H1 (cell line): ENCODE measurements around the gene CERKL. TPM values are rescaled to one million over a fixed set of nuclear protein-coding genes. Genes with fewer than 3 reads are reported as not detected.

Source experiments
- CTCF ChIA-PET: fragments of 300-600 bp; sonication (Branson Sonifier 250); formaldehyde crosslinking; loops from one replicate; lab custom pipeline; 2021; ENCODE audit not compliant: partially characterized antibody; lab: Charles Lee
- POLR2A ChIA-PET: fragments of 300-600 bp; sonication (Branson Sonifier 250); formaldehyde crosslinking; loops from one replicate; lab custom pipeline; 2021; ENCODE audit warnings: inconsistent platforms; ENCODE audit not compliant: partially characterized antibody; lab: Charles Lee
- DNase-seq, 2 experiments: peaks; one replicate each; pipeline versions ENCODE4 v3.0.0 to v3.0.0-alpha.2; 2010 to 2022; ENCODE audit warnings: low spot score in 2 of 2, low read depth in 1 of 2, mixed read lengths in 1 of 2
- FAIRE-seq: peaks from 2 replicates; lab custom pipeline; 2011; peaks lifted over from hg19 to GRCh38; lab: Jason Lieb, UNC
- H2AFZ ChIP-seq: 2 replicates; pipeline ENCODE4 v1.8.1; 2012; ENCODE audit warnings: low read length, inconsistent platforms
- H2AK5ac ChIP-seq: 2 replicates; pipeline ENCODE4 v1.6.1; 2013; ENCODE audit warnings: low read depth, low read length
- H2BK120ac ChIP-seq: replicated peaks from 2 replicates; pipeline ENCODE3; 2013; ENCODE audit warnings: low read depth, low read length, inconsistent platforms
- H2BK12ac ChIP-seq: 2 replicates; pipeline ENCODE4 v1.6.1; 2013; ENCODE audit warnings: low read depth, low read length
- H2BK15ac ChIP-seq: 2 replicates; pipeline ENCODE4 v1.6.1; 2013; ENCODE audit warnings: low read length
- H2BK20ac ChIP-seq: 2 replicates; pipeline ENCODE4 v1.6.1; 2013; ENCODE audit warnings: low read length
- H2BK5ac ChIP-seq: 2 replicates; pipeline ENCODE4 v1.6.1; 2013; ENCODE audit warnings: low read depth, low read length
- H3K14ac ChIP-seq: 2 replicates; pipeline ENCODE4 v1.6.1; 2013; ENCODE audit warnings: inconsistent platforms; ENCODE audit not compliant: insufficient read length
- H3K18ac ChIP-seq: 2 replicates; pipeline ENCODE4 v1.6.1; 2013; ENCODE audit warnings: low read length; ENCODE audit errors: extremely low read depth
- H3K23ac ChIP-seq: 2 replicates; pipeline ENCODE4 v1.6.1; 2013; ENCODE audit warnings: inconsistent platforms; ENCODE audit not compliant: insufficient read length
- H3K23me2 ChIP-seq: 2 replicates; pipeline ENCODE4 v1.6.1; 2013; ENCODE audit warnings: low read depth, low read length
- H3K27ac ChIP-seq: 2 replicates; pipeline ENCODE4 v1.6.1; 2011; ENCODE audit warnings: low read depth, low read length, inconsistent platforms
- H3K27me3 ChIP-seq, 4 experiments: replicated peaks in 1 of 4; 1 replicate in 1 of 4; 2 replicates in 3 of 4; pipeline versions ENCODE4 v1.6.1 to v1.8.1; 2011 to 2013; ENCODE audit warnings: low read length in 3 of 4, mild to moderate bottlenecking in 3 of 4, inconsistent platforms in 2 of 4, mixed read lengths in 2 of 4, moderate library complexity in 1 of 4; ENCODE audit not compliant: control insufficient read depth in 3 of 4, insufficient read depth in 3 of 4; ENCODE audit errors: extremely low read depth in 1 of 4
- H3K36me3 ChIP-seq, 4 experiments: 2 replicates each; pipeline versions ENCODE4 v1.6.1 to v1.8.1; 2011 to 2013; ENCODE audit warnings: mild to moderate bottlenecking in 4 of 4, low read length in 3 of 4, moderate library complexity in 2 of 4, control low read depth in 1 of 4, inconsistent platforms in 1 of 4; ENCODE audit not compliant: insufficient read depth in 4 of 4, control insufficient read depth in 2 of 4
- H3K4ac ChIP-seq: replicated peaks from 2 replicates; pipeline ENCODE3; 2013; ENCODE audit warnings: low read length, low read depth, mixed read lengths, inconsistent platforms; ENCODE audit not compliant: insufficient read length
- H3K4me1 ChIP-seq, 4 experiments: replicated peaks in 1 of 4; 1 replicate in 1 of 4; 2 replicates in 3 of 4; pipeline versions ENCODE4 v1.6.1 to v1.8.1; 2011 to 2013; ENCODE audit warnings: low read length in 3 of 4, inconsistent platforms in 2 of 4, mixed read lengths in 1 of 4; ENCODE audit not compliant: insufficient read depth in 4 of 4, control insufficient read depth in 3 of 4
- H3K4me2 ChIP-seq, 2 experiments: 2 replicates each; pipeline versions ENCODE4 v1.6.1 to v1.8.1; 2011 to 2013; ENCODE audit warnings: low read depth in 2 of 2, low read length in 2 of 2, control low read depth in 1 of 2, inconsistent platforms in 1 of 2, mild to moderate bottlenecking in 1 of 2; ENCODE audit not compliant: insufficient read depth in 1 of 2
- H3K4me3 ChIP-seq, 4 experiments: fragments of 200-600, 300-600 bp in 1 of 4; sonication (generic), shearing (Covaris generic), sonication (Bioruptor Twin) in 1 of 4; 2 replicates each; pipeline versions ENCODE4 v1.5.1 to v1.8.1; 2011 to 2016; ENCODE audit warnings: low read length in 4 of 4, low read depth in 3 of 4, control low read depth in 2 of 4, inconsistent platforms in 2 of 4, mild to moderate bottlenecking in 2 of 4, mixed read lengths in 1 of 4, moderate library complexity in 1 of 4; ENCODE audit not compliant: insufficient read depth in 2 of 4; ENCODE audit errors: extremely low read depth in 1 of 4
- H3K56ac ChIP-seq: replicated peaks from 2 replicates; pipeline ENCODE3; 2013; ENCODE audit warnings: low read depth, mild to moderate bottlenecking, mixed read lengths, low read length, inconsistent platforms; ENCODE audit not compliant: insufficient read length
- H3K79me1 ChIP-seq: 2 replicates; pipeline ENCODE4 v1.6.1; 2013; ENCODE audit warnings: low read depth, low read length, control low read depth
- H3K79me2 ChIP-seq, 2 experiments: 2 replicates each; pipeline versions ENCODE4 v1.6.1 to v1.8.1; 2012 to 2013; ENCODE audit warnings: low read length in 2 of 2, mild to moderate bottlenecking in 2 of 2, inconsistent platforms in 1 of 2; ENCODE audit not compliant: insufficient read depth in 2 of 2, control insufficient read depth in 1 of 2
- H3K9ac ChIP-seq, 4 experiments: replicated peaks in 1 of 4; 1 replicate in 1 of 4; 2 replicates in 3 of 4; pipeline versions ENCODE4 v1.6.1 to v1.8.1; 2011 to 2013; ENCODE audit warnings: low read depth in 3 of 4, low read length in 3 of 4, control low read depth in 2 of 4, mild to moderate bottlenecking in 2 of 4, moderate library complexity in 2 of 4, inconsistent platforms in 1 of 4; ENCODE audit errors: extremely low read depth in 1 of 4
- H3K9me3 ChIP-seq, 2 experiments: 2 replicates each; pipeline versions ENCODE4 v1.6.1 to v1.8.1; 2012 to 2013; ENCODE audit warnings: mild to moderate bottlenecking in 2 of 2, moderate library complexity in 2 of 2, control low read depth in 1 of 2, inconsistent platforms in 1 of 2, low read depth in 1 of 2, low read length in 1 of 2, mixed read lengths in 1 of 2; ENCODE audit not compliant: insufficient read depth in 2 of 2
- H4K20me1 ChIP-seq, 2 experiments: replicated peaks in 1 of 2; 2 replicates each; pipeline versions ENCODE3 to v1.8.1; 2011 to 2013; ENCODE audit warnings: inconsistent platforms in 2 of 2, low read length in 2 of 2, mild to moderate bottlenecking in 1 of 2; ENCODE audit not compliant: insufficient read depth in 2 of 2, control insufficient read depth in 1 of 2
- H4K5ac ChIP-seq: 2 replicates; pipeline ENCODE4 v1.6.1; 2013; ENCODE audit warnings: low read length, low read depth, mixed read lengths, inconsistent platforms; ENCODE audit not compliant: insufficient read length
- H4K8ac ChIP-seq: 2 replicates; pipeline ENCODE4 v1.8.0; 2013; ENCODE audit warnings: mild to moderate bottlenecking, moderate library complexity, low read length, inconsistent platforms; ENCODE audit not compliant: insufficient read depth; ENCODE audit errors: extremely low read depth
- H4K91ac ChIP-seq: replicated peaks from 2 replicates; pipeline ENCODE3; 2013; ENCODE audit warnings: low read length, mixed read lengths, inconsistent platforms; ENCODE audit not compliant: insufficient read length
- CREB1 ChIP-seq: IDR thresholded peaks from 2 replicates; pipeline ENCODE4 v1.6.1; 2012; ENCODE audit warnings: inconsistent platforms
- CTBP2 ChIP-seq: IDR thresholded peaks from 2 replicates; pipeline ENCODE4 v1.7.0; 2011; ENCODE audit warnings: borderline replicate concordance, mild to moderate bottlenecking, moderate library complexity, mixed read lengths, low read length; ENCODE audit not compliant: insufficient read depth, insufficient read length
- EZH2 ChIP-seq: fragments of 200-600 bp; sonication (generic); IDR thresholded peaks from 2 replicates; pipeline ENCODE4 v1.7.1; 2012; ENCODE audit warnings: low read depth, mild to moderate bottlenecking, moderate library complexity, low read length, inconsistent platforms; ENCODE audit not compliant: severe bottlenecking
- GTF2F1 ChIP-seq: IDR thresholded peaks from 2 replicates; pipeline ENCODE4 v1.6.1; 2012; ENCODE audit warnings: low read depth, low read length, improper control_type of control experiment, borderline replicate concordance
- MAFK ChIP-seq: IDR thresholded peaks from 2 replicates; pipeline ENCODE4 v1.6.1; 2012; ENCODE audit warnings: low read depth, mild to moderate bottlenecking, improper control_type of control experiment, low read length
- POLR2A ChIP-seq, 2 experiments: IDR thresholded peaks; 1 replicate in 1 of 2; 2 replicates in 1 of 2; pipeline ENCODE4 v1.6.1; 2011; ENCODE audit warnings: low read depth in 2 of 2, low read length in 2 of 2, mild to moderate bottlenecking in 2 of 2; ENCODE audit errors: control extremely low read depth in 1 of 2
- POLR2AphosphoS5 ChIP-seq: IDR thresholded peaks from 2 replicates; pipeline ENCODE4 v1.6.1; 2011; ENCODE audit warnings: low read depth, low read length
- POU5F1 ChIP-seq: IDR thresholded peaks from 2 replicates; pipeline ENCODE4 v1.6.1; 2011; ENCODE audit warnings: low read depth, mild to moderate bottlenecking, low read length, moderate library complexity
- RNF2 ChIP-seq: fragments of 200-900, 300-1000 bp; sonication (generic); IDR thresholded peaks from 2 replicates; pipeline ENCODE4 v1.7.1; 2016; ENCODE audit warnings: borderline replicate concordance, low read depth, mild to moderate bottlenecking, antibody characterized with exemption, low read length; ENCODE audit not compliant: poor library complexity, severe bottlenecking; ENCODE audit errors: missing control alignments
- SP1 ChIP-seq: IDR thresholded peaks from 2 replicates; pipeline ENCODE4 v1.6.1; 2011; ENCODE audit warnings: low read depth, low read length
- SP4 ChIP-seq: IDR thresholded peaks from 2 replicates; pipeline ENCODE4 v1.6.1; 2012; ENCODE audit warnings: low read length, inconsistent platforms
- SRF ChIP-seq: IDR thresholded peaks from 2 replicates; pipeline ENCODE4 v1.6.1; 2011; ENCODE audit warnings: mild to moderate bottlenecking, low read depth, low read length, moderate library complexity
- WGBS, 2 experiments: shearing (Covaris generic) in 1 of 2; methylation state at CpG; one replicate each; pipeline versions ENCODE4 v1.1.6 to v1.1.7; 2013 to 2015; ENCODE audit warnings: low lambda C conversion rate in 2 of 2, mixed read lengths in 2 of 2, inconsistent platforms in 1 of 2, low coverage in 1 of 2, missing lambda C conversion rate in 1 of 2; ENCODE audit not compliant: insufficient replicate concordance in 2 of 2, insufficient coverage in 1 of 2, insufficient read length in 1 of 2; ENCODE audit errors: extremely low coverage in 1 of 2, missing lambda C conversion rate in 1 of 2; 5-methylcytosine and 5-hydroxymethylcytosine counted together
- polyA plus RNA-seq, 7 experiments: library from polyadenylated mRNA; depleted of rRNA in 3 of 7; stranded (reverse) in 5 of 7; unstranded in 2 of 7; fragments of >200 nt in 5 of 7; fragments of 200-250 nt in 2 of 7; gene quantifications; 1 replicate in 5 of 7; 2 replicates in 1 of 7; 4 replicates in 1 of 7; pipeline versions ENCODE4 v1.2.1 to v1.2.3, GENCODE V29; 2011 to 2013; ENCODE audit warnings: missing spikeins in 2 of 7, mixed read lengths in 2 of 7
- total RNA-seq: library from RNA; stranded (reverse); fragmentation: NEBNext Ultra II Directional; extraction: Animal tissue kit (Norgen Biotek cat#: 25700); gene quantifications from 2 replicates; pipeline ENCODE4 v1.2.1, GENCODE V29; 2021
- TF ChIP-seq, protein P1 (sequence below), 3 experiments: IDR thresholded peaks; 1 replicate in 2 of 3; 2 replicates in 1 of 3; pipeline versions ENCODE4 v1.5.1 to v1.6.1; 2011; ENCODE audit warnings: low read length in 3 of 3, mild to moderate bottlenecking in 3 of 3, inconsistent platforms in 2 of 3, low read depth in 1 of 3, moderate library complexity in 1 of 3; ENCODE audit not compliant: insufficient read depth in 1 of 3; ENCODE audit errors: control extremely low read depth in 1 of 3

The CERKL gene
- total and polyA plus RNA-seq, 2 of the 8 experiments (the other 6 are each of a cell fraction or from before 2014, with no cell fraction given) = 0.05 TPM; not detected in 1

DNA sequence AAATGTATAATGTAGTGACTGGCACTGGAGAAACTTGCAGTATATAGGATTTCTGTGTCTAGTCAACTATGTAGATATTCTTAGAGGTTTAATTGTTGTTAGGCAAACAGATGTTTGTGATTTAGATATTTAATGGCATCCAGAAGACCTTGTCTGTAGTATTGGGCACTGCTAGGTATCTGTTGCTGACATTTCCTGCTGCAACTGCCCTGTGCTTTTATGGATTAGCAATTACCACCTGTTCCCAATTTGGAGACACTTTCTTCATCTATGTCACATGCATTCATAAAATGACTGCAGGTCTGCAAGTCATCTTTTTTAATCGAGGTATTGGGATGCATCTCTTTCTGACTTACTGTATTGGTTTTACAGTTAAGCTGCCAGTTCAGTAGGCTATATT lies 128.5 kb downstream of the CERKL start:
- no peak overlapping the region for H3K4me2 ChIP-seq
- H2BK5ac ChIP-seq = no peak overlapping the region
- H3K18ac ChIP-seq = no peak overlapping the region
- no peaks in the 10 kb centered on the region for H4K20me1 ChIP-seq
- H2BK20ac ChIP-seq = no peak overlapping the region
- H2BK12ac ChIP-seq = no peak overlapping the region
- H3K4me1 ChIP-seq = no peaks in the 10 kb centered on the region
- H3K14ac ChIP-seq = no peak overlapping the region
- H2BK120ac ChIP-seq = no peak overlapping the region
- H4K91ac ChIP-seq = no peak overlapping the region
- no peak overlapping the region for H3K56ac ChIP-seq
- no peaks in the 10 kb centered on the region for H3K23me2 ChIP-seq
- FAIRE-seq = no peak
- no peak overlapping the region for H3K27ac ChIP-seq
- no peak overlapping the region for H3K9ac ChIP-seq
- H3K36me3 ChIP-seq = no peaks in the 10 kb centered on the region
- H4K5ac ChIP-seq = no peak overlapping the region
- H3K79me1 ChIP-seq = no peaks in the 10 kb centered on the region
- no peak overlapping the region for H3K4me3 ChIP-seq
- ChIA-PET POLR2A (no interaction called here), CTCF (no interaction called here)
- H4K8ac ChIP-seq = no peak overlapping the region
- no peak overlapping the region for H3K23ac ChIP-seq
- 100% methylated on average over 1 of the region's 1 CpG; no CpG with 5 or more reads in 1 of the 2 experiments for WGBS, 2 experiments
- H2BK15ac ChIP-seq = no peak overlapping the region
- H2AK5ac ChIP-seq = no peak overlapping the region
- no peak overlapping the region for H3K4ac ChIP-seq
- H3K79me2 ChIP-seq = no peaks in the 10 kb centered on the region
- DNase-seq = no peak
- H2AFZ ChIP-seq = no peak overlapping the region
- H3K9me3 ChIP-seq = no peaks in the 10 kb centered on the region
- H3K27me3 ChIP-seq = no peaks in the 10 kb centered on the region
- TF ChIP-seq CTBP2 (no peak), GTF2F1 (no peak), RNF2 (no peak), MAFK (no peak), CREB1 (no peak), SP1 (no peak), SRF (no peak), POLR2A (IDR thresholded peaks at IDR 0.05; ENCODE audit: control extremely low read depth in 1 of 2, low read depth in 2 of 2, low read length in 2 of 2) (no peak), EZH2 (no peak), SP4 (no peak), POLR2AphosphoS5 (no peak), POU5F1 (no peak)
- TF ChIP-seq, protein P1, sequence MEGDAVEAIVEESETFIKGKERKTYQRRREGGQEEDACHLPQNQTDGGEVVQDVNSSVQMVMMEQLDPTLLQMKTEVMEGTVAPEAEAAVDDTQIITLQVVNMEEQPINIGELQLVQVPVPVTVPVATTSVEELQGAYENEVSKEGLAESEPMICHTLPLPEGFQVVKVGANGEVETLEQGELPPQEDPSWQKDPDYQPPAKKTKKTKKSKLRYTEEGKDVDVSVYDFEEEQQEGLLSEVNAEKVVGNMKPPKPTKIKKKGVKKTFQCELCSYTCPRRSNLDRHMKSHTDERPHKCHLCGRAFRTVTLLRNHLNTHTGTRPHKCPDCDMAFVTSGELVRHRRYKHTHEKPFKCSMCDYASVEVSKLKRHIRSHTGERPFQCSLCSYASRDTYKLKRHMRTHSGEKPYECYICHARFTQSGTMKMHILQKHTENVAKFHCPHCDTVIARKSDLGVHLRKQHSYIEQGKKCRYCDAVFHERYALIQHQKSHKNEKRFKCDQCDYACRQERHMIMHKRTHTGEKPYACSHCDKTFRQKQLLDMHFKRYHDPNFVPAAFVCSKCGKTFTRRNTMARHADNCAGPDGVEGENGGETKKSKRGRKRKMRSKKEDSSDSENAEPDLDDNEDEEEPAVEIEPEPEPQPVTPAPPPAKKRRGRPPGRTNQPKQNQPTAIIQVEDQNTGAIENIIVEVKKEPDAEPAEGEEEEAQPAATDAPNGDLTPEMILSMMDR (IDR thresholded peaks at IDR 0.05; ENCODE audit: control extremely low read depth in 1 of 3, insufficient read depth in 1 of 3, low read depth in 1 of 3, low read length in 3 of 3) = no peak
